Measurements from ENCODE around the gene CYB5A.

- no peak for TF ChIP-seq EGR1 (IDR thresholded peaks at IDR 0.05)
- TF ChIP-seq YY1 (IDR thresholded peaks at IDR 0.05; ENCODE audit: low read depth) = no peak
- TF ChIP-seq TEAD4 (IDR thresholded peaks at IDR 0.05) = no peak
- no peak for TF ChIP-seq CEBPB (IDR thresholded peaks at IDR 0.05)
- TF ChIP-seq REST (IDR thresholded peaks at IDR 0.05; ENCODE audit: low read depth) = no peak
- no peak for TF ChIP-seq NFIC (IDR thresholded peaks at IDR 0.05)
- TF ChIP-seq USF1 (IDR thresholded peaks at IDR 0.05) = no peak
- no peak for TF ChIP-seq MAX (IDR thresholded peaks at IDR 0.05)
- no peak for TF ChIP-seq TAF1 (IDR thresholded peaks at IDR 0.05; ENCODE audit: low read depth)
- no peak for TF ChIP-seq CREB1 (IDR thresholded peaks at IDR 0.05; ENCODE audit: low read depth)
Measured at GRCh38 chr18:74216661-74217110, 75.1 kb downstream of the CYB5A start.

Measured in Ishikawa (cell line).